ENCODE results near the gene SMYD5.
"Not testable (repeated sequence)": the region's sequence is repeated elsewhere in the genome, so short reads cannot be mapped to it uniquely, and the experiment has no call there.

The SMYD5 gene

GRCh38 chr2:73214120-73215035, at the start of gene SMYD5:
SMYD5 (plus strand) TSS chr2:73214245; CDS start chr2:73214267, 22 bp downstream.
- DNase-seq = peak; percentile 74

- DNase-seq = not testable (repeated sequence)
Observed at GRCh38 chr2:73165978-73166377, 48.1 kb upstream of the SMYD5 start.

DNA sequence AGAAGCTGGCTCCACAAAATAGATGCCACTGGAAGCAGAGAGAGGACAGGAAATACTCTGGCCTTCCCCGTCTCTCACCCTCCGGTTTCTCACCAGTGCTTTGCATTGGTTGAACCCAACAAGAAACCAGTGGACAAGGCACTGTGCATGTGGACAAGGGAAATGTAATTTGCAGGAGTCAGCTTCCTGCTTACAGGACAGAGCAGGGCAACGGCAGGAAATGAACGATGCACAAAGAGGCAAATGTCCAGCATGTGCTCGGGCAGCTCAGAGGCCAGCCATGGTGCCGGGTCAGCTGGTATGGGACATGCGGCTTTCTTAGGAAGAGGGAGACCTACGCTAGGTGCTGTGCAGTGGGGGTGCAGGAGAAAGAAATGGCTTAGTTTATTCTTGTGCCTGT, 47.2 kb upstream of the SMYD5 start:
- not testable (repeated sequence) for DNase-seq

GRCh38 chr2:73168348-73168747, 45.7 kb upstream of the SMYD5 start:
- not testable (repeated sequence) for DNase-seq

DNA sequence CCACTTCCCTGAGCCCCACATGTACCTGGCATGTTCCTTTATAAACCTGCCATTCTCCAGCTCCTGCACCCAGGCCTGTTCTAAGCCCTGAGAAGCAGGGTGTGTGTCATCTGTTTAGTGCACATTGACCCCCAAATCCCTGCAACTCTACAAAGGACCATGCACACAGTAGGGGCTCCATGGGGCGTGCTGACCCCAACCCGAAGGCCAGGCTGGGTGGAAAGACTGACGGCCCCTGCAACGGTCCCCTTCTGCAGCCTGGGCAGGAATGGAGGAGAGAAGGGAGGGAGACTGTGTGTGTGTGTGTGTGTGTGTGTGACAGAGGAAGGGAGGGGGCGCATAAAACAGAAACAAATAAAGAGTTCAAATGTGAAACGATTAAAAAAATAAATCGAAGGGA, 43.7 kb upstream of the SMYD5 start:
- DNase-seq = not testable (repeated sequence)

GRCh38 chr2:73172963-73173362, 41.1 kb upstream of the SMYD5 start:
- DNase-seq = no peak

DNA sequence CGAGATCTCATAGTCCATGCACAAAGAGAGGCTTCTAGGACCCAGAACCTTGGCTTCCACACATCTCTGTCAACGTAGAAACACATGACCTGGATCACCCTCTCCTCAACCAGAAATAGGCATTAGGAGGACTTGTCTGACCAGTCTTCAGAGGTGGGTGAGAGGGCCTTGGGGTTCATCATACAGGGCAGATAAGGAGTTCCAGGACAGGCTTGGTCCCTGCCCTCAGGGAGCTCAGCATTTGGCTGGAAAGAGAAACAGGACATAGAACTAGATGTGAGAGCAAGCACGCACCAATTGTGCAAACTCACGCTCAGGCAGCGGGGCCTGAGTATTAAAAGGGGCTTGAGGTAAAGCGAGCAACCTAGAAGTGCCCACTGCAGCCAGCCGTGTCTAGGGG, 40.3 kb upstream of the SMYD5 start:
- DNase-seq = no peak

GRCh38 chr2:73174244-73174643, 39.8 kb upstream of the SMYD5 start:
- no peak for DNase-seq

DNA sequence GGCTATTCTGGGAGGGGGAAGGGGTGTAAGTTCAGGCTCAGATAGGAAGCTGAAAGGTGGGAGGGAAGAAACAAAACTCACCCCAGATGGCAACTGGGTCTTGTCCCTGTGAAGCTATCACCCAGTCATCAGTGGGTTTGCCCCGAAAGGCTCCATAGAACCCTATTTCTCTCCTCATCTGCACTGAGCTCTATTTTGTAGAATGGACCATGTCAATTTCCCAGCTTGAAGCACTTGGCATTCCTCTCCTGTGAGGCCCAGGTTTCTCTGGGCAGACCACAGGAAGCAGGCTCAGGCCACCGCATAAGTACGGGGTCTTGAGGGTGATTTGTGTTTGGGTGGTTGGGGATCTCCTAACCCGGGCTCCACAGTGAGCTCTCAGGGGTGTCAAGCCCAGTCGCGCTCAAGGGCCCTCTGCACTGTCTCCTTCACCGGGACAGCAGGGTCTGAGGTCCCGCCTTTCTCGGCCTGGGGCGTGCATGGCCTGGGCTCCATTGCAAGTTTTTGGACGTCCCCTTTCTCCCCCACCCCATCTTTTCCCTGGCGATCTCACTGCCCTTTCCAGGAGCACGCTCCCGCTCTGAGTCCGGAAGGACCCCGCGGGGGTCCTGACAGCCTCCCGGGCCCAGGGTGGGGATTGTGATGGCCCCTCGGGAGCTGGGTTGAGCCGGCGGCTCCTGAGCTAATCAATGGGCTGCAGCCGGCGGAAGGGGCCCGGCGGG, 38.9 kb upstream of the SMYD5 start:
- DNase-seq = no peak

GRCh38 chr2:73175663-73176204, 38.3 kb upstream of the SMYD5 start:
- no peak for DNase-seq

DNA sequence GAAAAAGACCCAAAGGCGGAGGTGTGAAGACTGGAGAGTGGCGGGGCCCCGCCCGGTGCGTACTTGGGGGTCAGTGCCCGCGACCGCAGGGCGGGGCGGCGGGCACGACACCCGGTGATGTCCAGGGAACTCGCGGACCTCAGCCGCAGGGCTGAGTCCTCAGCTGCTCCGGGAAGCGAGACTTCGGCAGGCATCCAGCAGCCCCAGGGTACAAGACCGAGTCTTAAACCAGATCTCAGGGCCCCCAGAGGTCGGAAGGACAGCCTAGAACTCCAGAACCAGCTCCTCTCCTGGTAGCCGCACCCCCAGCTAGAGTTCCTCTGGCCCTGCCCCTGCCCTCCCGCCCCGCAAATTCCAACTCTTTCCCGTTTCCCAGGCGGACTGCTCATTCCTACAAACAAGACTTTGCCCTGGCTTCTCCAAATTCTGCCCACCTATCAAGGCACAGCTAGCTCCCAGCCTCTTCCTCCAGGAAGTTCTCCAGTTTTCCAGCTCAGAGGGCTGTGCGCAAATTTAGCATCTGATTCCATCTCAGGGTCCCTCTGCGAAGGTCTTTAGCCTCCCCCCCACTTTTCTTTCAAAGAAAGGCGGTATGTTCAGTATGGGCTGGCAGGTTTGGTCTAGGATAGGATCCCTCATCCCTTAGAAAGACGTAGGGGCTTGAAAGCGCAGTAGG, 37.7 kb upstream of the SMYD5 start:
- no peak for DNase-seq

DNA sequence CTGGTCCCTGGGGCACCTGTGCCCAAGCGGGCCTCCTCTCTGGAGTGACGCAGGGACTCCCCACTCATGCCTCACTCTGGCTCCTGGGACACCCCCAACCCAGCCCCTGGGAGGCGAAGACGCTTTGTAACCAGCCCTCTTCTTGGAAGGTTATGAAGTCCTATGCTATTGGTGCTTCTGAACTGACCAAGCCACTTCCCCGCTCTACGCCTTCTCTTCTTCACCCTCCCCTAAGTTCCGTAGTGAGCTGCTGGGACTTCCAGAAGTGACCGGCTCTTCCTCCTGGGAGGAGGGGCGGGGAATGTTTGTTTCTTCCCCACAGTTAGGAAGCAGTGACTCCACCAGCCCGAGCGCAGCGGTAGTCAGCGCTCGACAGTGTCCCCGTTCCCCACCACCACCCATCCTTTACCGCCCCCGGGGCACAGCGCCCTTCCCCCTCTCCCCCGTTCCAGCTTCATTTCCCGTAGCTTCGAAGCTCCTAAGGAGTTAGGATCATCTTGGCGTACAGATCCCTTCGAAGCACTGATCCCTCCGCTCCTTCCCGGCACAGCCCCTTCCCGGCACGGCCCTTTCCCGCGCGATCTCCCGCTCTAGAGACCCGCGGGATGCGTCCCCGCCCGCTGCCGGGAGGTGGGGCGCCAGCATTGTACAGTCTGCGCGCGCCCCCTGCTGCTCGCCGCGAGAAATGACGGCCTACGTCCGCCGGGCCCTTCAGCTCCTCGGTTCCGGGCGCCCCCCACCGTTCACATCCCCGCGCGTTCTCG, 37.0 kb upstream of the SMYD5 start:
- peak; percentile 31 for DNase-seq

- no peak for DNase-seq
Observed at GRCh38 chr2:73177645-73178255, 36.3 kb upstream of the SMYD5 start.

DNA sequence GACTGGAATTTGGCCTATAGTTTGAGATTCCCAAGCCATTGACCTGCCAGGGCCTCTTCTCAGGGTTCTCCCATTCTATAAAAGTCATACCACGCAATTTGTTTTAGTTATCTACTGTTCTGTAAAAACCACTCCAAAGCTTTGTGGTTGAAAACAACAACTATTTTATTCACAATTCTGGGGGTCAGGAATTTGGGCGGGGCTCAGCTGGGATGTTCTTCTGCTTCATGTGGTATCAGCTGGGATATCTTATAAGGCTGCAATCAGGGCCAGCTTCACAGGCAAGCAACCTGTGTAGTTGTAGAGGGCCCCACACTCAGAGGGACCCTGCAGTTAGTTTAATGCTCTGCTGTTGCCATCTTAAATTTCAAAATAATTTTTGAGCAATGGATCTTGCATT, 28.1 kb upstream of the SMYD5 start:
- DNase-seq = no peak

- DNase-seq = no peak
Observed at GRCh38 chr2:73187549-73187948, 26.5 kb upstream of the SMYD5 start.

DNA sequence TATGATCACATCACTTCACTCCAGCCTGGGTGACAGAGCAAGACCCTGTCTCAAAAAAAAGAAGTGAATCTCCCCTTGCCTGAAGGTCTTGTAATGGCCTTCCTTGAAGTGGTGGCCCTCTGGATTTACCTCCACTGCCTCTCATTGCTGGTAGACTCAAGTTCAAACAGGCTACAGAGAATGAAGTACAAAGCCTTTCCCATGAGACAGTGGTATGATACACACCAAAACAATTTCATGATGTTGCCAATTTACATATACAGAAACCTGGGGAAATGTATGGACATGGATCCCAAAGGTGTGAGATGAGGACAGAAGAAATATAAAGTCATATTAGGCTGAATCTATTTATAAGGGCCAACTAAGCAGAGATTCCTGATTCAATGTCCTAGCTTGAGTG, 16.5 kb upstream of the SMYD5 start:
- DNase-seq = no peak

GRCh38 chr2:73200281-73200680, 13.8 kb upstream of the SMYD5 start:
- not testable (repeated sequence) for DNase-seq

DNA sequence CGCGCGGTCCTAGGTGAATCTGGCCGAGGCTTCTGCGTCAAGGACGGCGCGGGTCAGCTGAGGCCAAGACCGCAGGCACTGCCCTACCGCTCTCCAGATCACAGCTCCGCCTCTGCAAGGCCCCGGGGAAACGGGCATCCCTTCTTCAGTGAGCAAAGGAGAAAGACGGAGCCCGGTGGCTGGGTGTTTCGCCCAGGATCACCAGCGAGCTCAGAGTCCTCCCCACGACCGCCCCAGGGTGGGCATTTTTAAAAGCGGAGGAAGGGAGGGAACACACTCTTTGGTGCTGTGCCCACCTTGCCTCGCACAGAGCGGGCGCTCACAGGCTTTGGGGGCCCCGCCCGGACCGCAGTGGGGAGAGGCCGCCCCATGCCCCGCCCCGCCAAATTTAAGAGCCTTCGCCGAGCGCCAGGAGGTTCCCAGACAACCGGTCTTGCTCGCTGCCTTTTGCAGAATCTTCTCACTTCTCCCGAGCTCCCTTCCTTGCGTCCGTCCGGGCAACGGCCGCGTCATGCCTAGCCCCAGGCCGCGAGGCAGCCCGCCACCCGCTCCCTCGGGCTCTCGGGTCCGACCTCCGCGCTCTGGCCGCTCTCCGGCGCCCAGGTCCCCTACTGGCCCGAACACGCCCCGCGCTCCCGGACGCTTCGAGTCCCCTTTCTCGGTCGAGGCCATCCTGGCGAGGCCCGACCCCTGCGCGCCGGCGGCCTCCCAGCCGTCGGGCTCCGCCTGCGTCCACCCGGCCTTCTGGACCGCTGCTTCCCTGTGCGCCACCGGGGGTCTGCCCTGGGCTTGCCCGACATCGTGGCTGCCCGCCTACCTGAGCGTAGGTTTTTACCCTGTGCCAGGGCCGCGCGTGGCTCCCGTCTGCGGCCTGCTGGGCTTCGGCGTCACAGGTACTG, 11.6 kb upstream of the SMYD5 start, which contains the start of gene NOTO:
Gene NOTO, plus strand, starts transcription at position 419 of the 899 bp plus-strand sequence. Its CDS starts 93 bp downstream, at position 512.
- no peak for DNase-seq

- no peak for DNase-seq
Observed at GRCh38 chr2:73203055-73203681, 10.9 kb upstream of the SMYD5 start.

GRCh38 chr2:73205611-73206010, 8.4 kb upstream of the SMYD5 start:
- no peak for DNase-seq
